Stimulated activated CD4-positive, alpha-beta T cell treated with anti-CD3 and anti-CD28 coated beads, TNF-alpha, amount 100 ng/mL, for 4 hours (primary cell): ENCODE measurements around the gene EQTN.

Source experiments
- DNase-seq, 3 experiments: peaks; one replicate each; pipeline ENCODE4 v3.0.0-alpha.2; 2020; ENCODE audit warnings: low read depth in 3 of 3

The EQTN gene

DNA sequence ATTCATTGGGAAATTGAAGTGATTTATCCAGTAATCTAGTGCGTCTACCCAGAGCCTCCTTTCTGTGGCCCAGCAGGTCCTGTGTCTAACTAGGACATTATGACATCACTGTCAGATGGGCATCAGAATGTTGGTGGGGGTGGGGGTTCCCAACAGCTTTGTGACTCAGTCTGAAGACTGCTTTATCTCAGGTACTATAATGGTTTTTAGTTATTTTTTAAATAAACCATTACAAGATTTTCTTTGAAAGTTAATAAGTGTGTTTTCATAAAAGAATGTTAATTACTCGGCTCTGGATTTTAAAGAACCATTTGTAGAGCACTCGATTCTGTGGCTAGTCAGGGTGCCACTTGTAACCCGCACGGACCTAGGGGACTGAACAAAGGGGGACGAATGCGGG is at the start of gene EQTN:
EQTN (minus strand) TSS at position 101 of the 400 bp plus-strand sequence; CDS start at position 6, 95 bp downstream.
- DNase-seq: no peak

DNA sequence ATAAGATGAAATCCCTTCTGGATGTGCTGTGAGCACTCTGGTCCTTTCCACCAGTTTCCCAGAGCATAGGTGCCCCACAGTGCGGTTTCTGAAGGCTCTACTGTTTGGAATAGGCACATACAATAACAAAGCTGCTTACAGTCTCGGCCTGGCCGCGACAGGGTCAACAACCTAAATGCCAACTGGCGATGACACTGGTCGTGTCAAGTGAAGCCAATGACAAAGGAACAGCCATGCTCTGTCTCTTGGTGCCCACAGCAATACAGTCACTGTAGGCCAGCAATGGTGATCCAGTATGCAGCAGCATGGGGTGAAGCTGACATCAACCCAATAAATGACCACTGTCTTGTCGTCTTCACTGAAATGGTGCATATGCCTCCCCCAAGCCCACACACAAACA is 47.8 kb upstream of the EQTN start:
- no peak for DNase-seq

- no peak for DNase-seq
Measured at GRCh38 chr9:27341545-27342294, 44.8 kb upstream of the EQTN start.

- no peak for DNase-seq
Measured at GRCh38 chr9:27340961-27341511, 44.1 kb upstream of the EQTN start.

DNA sequence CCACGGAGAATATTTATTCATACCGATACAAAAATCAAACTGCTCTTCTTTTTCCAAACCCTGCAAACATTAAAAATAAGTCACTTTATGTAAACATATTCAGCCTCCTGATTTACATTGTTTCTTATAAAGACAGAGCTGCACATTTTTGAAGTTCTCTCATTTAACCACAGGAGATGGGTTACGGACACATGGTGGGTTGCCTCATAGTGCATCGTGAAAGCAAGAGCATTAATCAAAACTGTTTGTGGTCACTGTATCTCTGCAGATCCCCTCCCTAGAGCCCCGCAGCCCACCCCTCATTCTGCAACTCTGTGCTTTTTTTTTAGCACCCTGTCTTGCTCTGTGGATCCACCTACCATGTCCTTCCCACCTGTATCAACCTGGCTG is 43.3 kb upstream of the EQTN start:
- no peak for DNase-seq

DNA sequence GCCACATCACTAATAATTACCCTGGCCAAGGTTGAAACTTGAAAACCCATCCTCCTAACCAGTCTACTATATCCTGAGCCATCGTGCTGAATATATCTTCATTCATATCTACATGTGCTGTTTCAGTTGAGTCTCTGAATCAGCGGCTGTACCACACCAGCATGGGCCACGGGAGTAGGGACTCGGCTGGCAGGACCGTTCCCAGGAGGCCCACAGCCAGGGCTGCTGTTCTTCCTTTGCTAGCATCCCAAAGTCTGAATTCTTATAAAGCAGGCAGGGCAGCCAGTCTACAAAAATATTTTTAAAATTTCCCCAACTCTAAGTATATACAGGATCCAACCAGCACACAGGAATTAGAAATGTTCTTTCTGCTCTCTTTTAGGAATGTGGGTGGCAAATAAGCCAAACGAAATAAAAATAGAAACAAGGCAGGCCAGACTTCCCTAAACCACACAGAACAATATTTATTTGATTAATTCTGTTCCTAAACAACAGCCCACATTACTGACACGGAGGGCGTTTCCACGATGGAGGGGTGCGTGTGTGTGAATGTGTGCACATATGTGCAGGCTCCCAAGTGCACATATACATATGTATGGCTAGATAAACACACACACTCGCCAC is 42.8 kb upstream of the EQTN start:
- no peak for DNase-seq

DNA sequence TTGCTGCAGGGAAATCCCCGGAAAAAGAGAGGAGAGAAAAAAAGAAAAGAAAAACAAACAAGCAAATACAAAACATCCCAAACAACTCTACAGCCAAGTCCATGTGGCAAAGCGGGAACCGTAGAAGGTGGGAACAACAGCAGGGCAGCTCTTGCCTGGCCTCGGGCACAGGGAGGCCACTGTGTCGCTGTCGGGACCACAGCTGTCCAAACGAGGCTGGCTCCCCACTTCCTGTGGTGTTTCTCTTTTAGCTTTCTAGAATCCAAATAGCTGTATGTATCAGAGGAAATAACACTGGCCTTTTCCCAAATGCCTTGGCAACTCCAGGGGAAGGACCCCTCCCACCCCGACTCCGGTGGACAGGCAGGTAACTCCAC is 41.6 kb upstream of the EQTN start:
- no peak for DNase-seq

DNA sequence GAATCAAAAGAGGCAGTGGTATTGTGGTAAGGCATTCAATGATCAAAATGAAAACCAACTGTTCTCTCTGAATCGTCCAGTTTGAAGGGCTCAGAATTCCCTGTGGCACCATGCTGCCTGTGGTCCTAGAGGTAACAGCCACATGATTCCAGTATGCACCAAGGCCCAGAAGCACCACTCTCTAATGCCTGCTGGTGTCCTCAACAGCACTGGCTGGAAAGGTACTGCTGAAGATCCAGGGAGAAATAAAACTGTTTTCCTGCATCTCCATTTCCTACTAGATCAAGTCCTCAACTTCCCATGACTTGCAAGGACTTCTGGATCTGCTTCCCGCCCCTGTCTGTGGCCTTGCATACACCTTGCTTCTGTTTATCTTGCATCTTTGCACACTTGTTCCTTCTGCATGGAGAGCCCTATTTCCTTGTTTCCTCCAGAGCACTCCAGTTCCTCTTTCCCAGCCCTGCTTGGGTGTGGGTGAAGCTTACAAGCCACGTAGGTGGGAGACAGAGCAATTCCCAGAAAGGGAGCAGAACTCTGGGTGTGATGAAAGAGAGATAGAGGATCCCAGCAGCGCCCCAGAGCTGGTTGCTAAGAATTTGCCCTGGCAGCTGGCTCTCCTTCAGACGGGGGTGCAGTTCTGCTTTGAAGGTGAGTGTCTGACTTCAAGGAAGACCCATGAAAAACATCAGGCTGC is 41.0 kb upstream of the EQTN start:
- no peak for DNase-seq

DNA sequence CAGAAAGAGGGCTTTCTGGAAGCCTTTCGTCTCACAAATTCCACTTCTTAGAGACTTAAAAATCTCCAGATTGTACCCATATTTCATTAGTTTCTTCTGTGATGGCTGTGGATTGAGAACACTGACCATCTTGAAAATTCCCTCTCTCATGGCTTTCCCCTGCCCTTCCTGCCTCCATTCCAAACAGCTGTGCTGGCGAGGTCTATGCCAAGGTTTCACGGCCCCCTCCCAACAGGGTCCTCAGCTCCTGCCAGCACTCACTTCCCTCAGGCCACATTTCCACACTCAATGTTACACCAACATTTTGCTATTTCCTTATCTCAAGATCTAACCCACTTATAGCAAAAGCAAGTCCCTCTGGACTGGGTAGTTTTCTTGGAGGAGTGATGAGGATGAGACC is 40.3 kb upstream of the EQTN start:
- DNase-seq: no peak

GRCh38 chr9:27336829-27337228 is 39.9 kb upstream of the EQTN start:
- no peak for DNase-seq

GRCh38 chr9:27336126-27336525 is 39.2 kb upstream of the EQTN start:
- no peak for DNase-seq

- no peak for DNase-seq
Measured at GRCh38 chr9:27335075-27335474, 38.1 kb upstream of the EQTN start.

- DNase-seq: peak; percentile 2 to 26 (median 9)
Measured at GRCh38 chr9:27333241-27334052, 36.5 kb upstream of the EQTN start.

GRCh38 chr9:27331393-27331792 is 34.4 kb upstream of the EQTN start:
- DNase-seq: no peak

GRCh38 chr9:27329291-27329690 is 32.3 kb upstream of the EQTN start:
- DNase-seq: no peak

GRCh38 chr9:27328483-27328882 is 31.5 kb upstream of the EQTN start:
- DNase-seq: no peak

GRCh38 chr9:27311184-27311583 is 14.2 kb upstream of the EQTN start:
- DNase-seq: no peak

- no peak for DNase-seq
Measured at GRCh38 chr9:27310582-27310981, 13.6 kb upstream of the EQTN start.

- DNase-seq: no peak
Measured at GRCh38 chr9:27308691-27309390, 11.9 kb upstream of the EQTN start.

- no peak for DNase-seq
Measured at GRCh38 chr9:27304521-27304920, 7.6 kb upstream of the EQTN start.

DNA sequence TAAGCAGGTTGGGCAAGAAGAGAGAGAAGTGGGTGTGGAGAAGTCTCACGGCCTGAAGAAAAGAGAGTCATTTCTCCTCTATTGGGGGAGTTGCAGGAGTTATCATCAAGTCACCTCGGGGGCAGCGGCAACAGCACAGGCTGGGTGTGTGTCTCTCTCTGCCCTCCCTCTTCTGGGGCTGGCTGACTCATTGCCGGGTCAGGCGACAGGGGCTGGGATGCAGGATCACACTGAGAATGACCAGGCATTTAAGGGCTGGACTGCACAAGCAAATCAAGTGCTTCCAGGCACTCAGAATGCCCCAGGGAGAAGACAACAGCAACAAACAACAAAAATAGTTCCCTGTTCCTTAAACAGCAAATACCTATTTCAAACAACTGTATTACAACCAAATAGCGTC is 6.3 kb upstream of the EQTN start:
- no peak for DNase-seq
